ENCODE data around the gene AGBL4.

Gene AGBL4

GRCh38 chr1:48937732-48938131, 1086.0 kb downstream of the AGBL4 start:
- TF ChIP-seq PATZ1 (CRISPR knock-in tag; IDR thresholded peaks at IDR 0.05; ENCODE audit: borderline replicate concordance), result no peak
- TF ChIP-seq PPARA (CRISPR knock-in tag; IDR thresholded peaks at IDR 0.05; ENCODE audit: borderline replicate concordance), result no peak
- TF ChIP-seq BACH2 (CRISPR knock-in tag; IDR thresholded peaks at IDR 0.05; ENCODE audit: borderline replicate concordance), result no peak
- TF ChIP-seq ZFP30 (CRISPR knock-in tag; IDR thresholded peaks at IDR 0.05), result no peak
- TF ChIP-seq ZFP3 (CRISPR knock-in tag; IDR thresholded peaks at IDR 0.05), result no peak
- no peak for TF ChIP-seq POU6F1 (CRISPR knock-in tag; IDR thresholded peaks at IDR 0.05; ENCODE audit: borderline replicate concordance, low read depth)
- no peak for TF ChIP-seq ZC3H10 (CRISPR knock-in tag; IDR thresholded peaks at IDR 0.05)
- TF ChIP-seq ZNF8 (CRISPR knock-in tag; IDR thresholded peaks at IDR 0.05), result no peak
- TF ChIP-seq, protein P1, sequence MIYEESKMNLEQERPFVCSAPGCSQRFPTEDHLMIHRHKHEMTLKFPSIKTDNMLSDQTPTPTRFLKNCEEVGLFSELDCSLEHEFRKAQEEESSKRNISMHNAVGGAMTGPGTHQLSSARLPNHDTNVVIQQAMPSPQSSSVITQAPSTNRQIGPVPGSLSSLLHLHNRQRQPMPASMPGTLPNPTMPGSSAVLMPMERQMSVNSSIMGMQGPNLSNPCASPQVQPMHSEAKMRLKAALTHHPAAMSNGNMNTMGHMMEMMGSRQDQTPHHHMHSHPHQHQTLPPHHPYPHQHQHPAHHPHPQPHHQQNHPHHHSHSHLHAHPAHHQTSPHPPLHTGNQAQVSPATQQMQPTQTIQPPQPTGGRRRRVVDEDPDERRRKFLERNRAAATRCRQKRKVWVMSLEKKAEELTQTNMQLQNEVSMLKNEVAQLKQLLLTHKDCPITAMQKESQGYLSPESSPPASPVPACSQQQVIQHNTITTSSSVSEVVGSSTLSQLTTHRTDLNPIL (CRISPR knock-in tag; IDR thresholded peaks at IDR 0.05; ENCODE audit: low read depth), result no peak
- no peak for TF ChIP-seq CSDC2 (CRISPR knock-in tag; IDR thresholded peaks at IDR 0.05)
- TF ChIP-seq ZNF70 (CRISPR knock-in tag; IDR thresholded peaks at IDR 0.05), result no peak
- TF ChIP-seq ESRRG (CRISPR knock-in tag; IDR thresholded peaks at IDR 0.05), result no peak
- TF ChIP-seq TSHZ2 (CRISPR knock-in tag; IDR thresholded peaks at IDR 0.05), result no peak
- TF ChIP-seq TOX (CRISPR knock-in tag; IDR thresholded peaks at IDR 0.05; ENCODE audit: borderline replicate concordance), result no peak
- no peak for TF ChIP-seq TCF4 (CRISPR knock-in tag; IDR thresholded peaks at IDR 0.05; ENCODE audit: borderline replicate concordance)
- ATAC-seq, result no peak

- TF ChIP-seq RARB (CRISPR knock-in tag; IDR thresholded peaks at IDR 0.05) (no peak), CSDC2 (CRISPR knock-in tag; IDR thresholded peaks at IDR 0.05) (no peak)
- no peak for ATAC-seq
Measured at GRCh38 chr1:48936436-48936835, 1087.3 kb downstream of the AGBL4 start.

GRCh38 chr1:48932366-48932765, 1091.4 kb downstream of the AGBL4 start:
- ATAC-seq, result peak; percentile 69
- no peak for TF ChIP-seq ARNTL (CRISPR knock-in tag; IDR thresholded peaks at IDR 0.05; ENCODE audit: borderline replicate concordance, low read depth)
- TF ChIP-seq BACH2 (CRISPR knock-in tag; IDR thresholded peaks at IDR 0.05; ENCODE audit: borderline replicate concordance), result no peak
- TF ChIP-seq ISL1 (CRISPR knock-in tag; IDR thresholded peaks at IDR 0.05), result peak; percentile 39

- ATAC-seq, result peak; percentile 92
- TF ChIP-seq BACH2 (CRISPR knock-in tag; IDR thresholded peaks at IDR 0.05; ENCODE audit: borderline replicate concordance), result no peak
- TF ChIP-seq OSR1 (CRISPR knock-in tag; IDR thresholded peaks at IDR 0.05), result no peak
- no peak for TF ChIP-seq ZNF70 (CRISPR knock-in tag; IDR thresholded peaks at IDR 0.05)
- no peak for TF ChIP-seq TOX (CRISPR knock-in tag; IDR thresholded peaks at IDR 0.05; ENCODE audit: borderline replicate concordance)
- no peak for TF ChIP-seq POU6F1 (CRISPR knock-in tag; IDR thresholded peaks at IDR 0.05; ENCODE audit: borderline replicate concordance, low read depth)
- TF ChIP-seq ZFP30 (CRISPR knock-in tag; IDR thresholded peaks at IDR 0.05), result no peak
- TF ChIP-seq ESRRG (CRISPR knock-in tag; IDR thresholded peaks at IDR 0.05), result no peak
- TF ChIP-seq PATZ1 (CRISPR knock-in tag; IDR thresholded peaks at IDR 0.05; ENCODE audit: borderline replicate concordance), result no peak
- no peak for TF ChIP-seq RARB (CRISPR knock-in tag; IDR thresholded peaks at IDR 0.05)
- no peak for TF ChIP-seq ZNF565 (CRISPR knock-in tag; conservative IDR thresholded peaks at IDR 0.05; ENCODE audit: low read depth)
- TF ChIP-seq PPARA (CRISPR knock-in tag; IDR thresholded peaks at IDR 0.05; ENCODE audit: borderline replicate concordance), result no peak
- TF ChIP-seq ZNF8 (CRISPR knock-in tag; IDR thresholded peaks at IDR 0.05), result no peak
- TF ChIP-seq SNAI2 (CRISPR knock-in tag; IDR thresholded peaks at IDR 0.05), result no peak
- TF ChIP-seq CSRNP3 (CRISPR knock-in tag; IDR thresholded peaks at IDR 0.05), result no peak
Measured at GRCh38 chr1:48931506-48932192, 1092.1 kb downstream of the AGBL4 start.
